ENCODE data around the gene GINS2.

GRCh38 chr16:85677383-85677967 lies 11.3 kb downstream of the GINS2 start:
- TF ChIP-seq MAX (IDR thresholded peaks at IDR 0.05) (no peak), CTCF (IDR thresholded peaks at IDR 0.05 in 2 of 3, conservative IDR thresholded peaks at IDR 0.05 in 1 of 3; ENCODE audit: borderline replicate concordance in 1 of 3, insufficient read depth in 1 of 3, low read depth in 2 of 3, low read length in 2 of 3) (no peak), REST (IDR thresholded peaks at IDR 0.05; ENCODE audit: low read depth) (no peak), POLR2A (IDR thresholded peaks at IDR 0.05; ENCODE audit: borderline replicate concordance, extremely low read depth, insufficient read depth, insufficient read length) (no peak), EZH2 (IDR thresholded peaks at IDR 0.05) (no peak), SP1 (IDR thresholded peaks at IDR 0.05; ENCODE audit: low read depth) (no peak), POLR2AphosphoS5 (IDR thresholded peaks at IDR 0.05; ENCODE audit: low read depth, low read length) (no peak), RAD21 (IDR thresholded peaks at IDR 0.05; ENCODE audit: low read depth) (no peak), EZH2phosphoT487 (IDR thresholded peaks at IDR 0.05; ENCODE audit: borderline replicate concordance) (no peak), ZNF274 (IDR thresholded peaks at IDR 0.05; ENCODE audit: low read depth, low read length) (no peak), SRF (IDR thresholded peaks at IDR 0.05; ENCODE audit: low read depth) (no peak), ZFX (IDR thresholded peaks at IDR 0.05) (no peak), CEBPB (IDR thresholded peaks at IDR 0.05; ENCODE audit: low read depth) (no peak), FOSL1 (IDR thresholded peaks at IDR 0.05; ENCODE audit: low read depth) (no peak)
